Neural crest cell (in vitro differentiated cells): Measurements from ENCODE around the gene CSRP1. TPM values are rescaled to one million over a fixed set of nuclear protein-coding genes. Genes with fewer than 3 reads are reported as not detected.

Experiments
- DNase-seq: peaks from one replicate; pipeline ENCODE4 v3.0.0; 2021; ENCODE audit warnings: low read depth, mixed read lengths, low spot score
- H3K27ac Mint-ChIP-seq: one replicate; pipeline ENCODE4 v1.8.0; 2021; ENCODE audit warnings: mild to moderate bottlenecking, mixed read lengths; ENCODE audit not compliant: unreplicated experiment
- H3K27me3 Mint-ChIP-seq: 2 replicates; pipeline ENCODE4 v1.8.0; 2021; ENCODE audit warnings: low read depth, mild to moderate bottlenecking, mixed read lengths
- H3K36me3 Mint-ChIP-seq: 2 replicates; pipeline ENCODE4 v1.8.0; 2021; ENCODE audit warnings: low read depth, mild to moderate bottlenecking, mixed read lengths
- H3K4me1 Mint-ChIP-seq: 2 replicates; pipeline ENCODE4 v1.8.0; 2021; ENCODE audit warnings: mixed read lengths
- H3K4me3 Mint-ChIP-seq: one replicate; pipeline ENCODE4 v1.8.0; 2021; ENCODE audit warnings: mild to moderate bottlenecking, mixed read lengths
- H3K9me3 Mint-ChIP-seq: 2 replicates; pipeline ENCODE4 v1.8.0; 2021; ENCODE audit warnings: mixed read lengths
- total RNA-seq: library from RNA; stranded (reverse); gene quantifications from 2 replicates; pipeline ENCODE4 v1.2.1, GENCODE V29; 2021
- TF ChIP-seq, protein P1 (sequence below): fragments of 200-600 bp; sonication (generic); conservative IDR thresholded peaks from 2 replicates; pipeline ENCODE4 v1.5.0; 2021; ENCODE audit warnings: antibody characterized with exemption, mild to moderate bottlenecking

CSRP1 gene
- total RNA-seq, 1 donor from 2014 or later: 1.5 TPM

GRCh38 chr1:201433609-201434008, 73.3 kb downstream of the CSRP1 start:
- Mint-ChIP-seq H3K4me1 (peaks cover 24% of the 10 kb centered on the region), H3K27ac (no peak overlapping the region), H3K9me3 (peaks cover 3% of the 10 kb centered on the region), H3K4me3 (no peak overlapping the region), H3K27me3 (peaks cover 5% of the 10 kb centered on the region), H3K36me3 (peaks cover 2% of the 10 kb centered on the region)
- TF ChIP-seq, protein P1, sequence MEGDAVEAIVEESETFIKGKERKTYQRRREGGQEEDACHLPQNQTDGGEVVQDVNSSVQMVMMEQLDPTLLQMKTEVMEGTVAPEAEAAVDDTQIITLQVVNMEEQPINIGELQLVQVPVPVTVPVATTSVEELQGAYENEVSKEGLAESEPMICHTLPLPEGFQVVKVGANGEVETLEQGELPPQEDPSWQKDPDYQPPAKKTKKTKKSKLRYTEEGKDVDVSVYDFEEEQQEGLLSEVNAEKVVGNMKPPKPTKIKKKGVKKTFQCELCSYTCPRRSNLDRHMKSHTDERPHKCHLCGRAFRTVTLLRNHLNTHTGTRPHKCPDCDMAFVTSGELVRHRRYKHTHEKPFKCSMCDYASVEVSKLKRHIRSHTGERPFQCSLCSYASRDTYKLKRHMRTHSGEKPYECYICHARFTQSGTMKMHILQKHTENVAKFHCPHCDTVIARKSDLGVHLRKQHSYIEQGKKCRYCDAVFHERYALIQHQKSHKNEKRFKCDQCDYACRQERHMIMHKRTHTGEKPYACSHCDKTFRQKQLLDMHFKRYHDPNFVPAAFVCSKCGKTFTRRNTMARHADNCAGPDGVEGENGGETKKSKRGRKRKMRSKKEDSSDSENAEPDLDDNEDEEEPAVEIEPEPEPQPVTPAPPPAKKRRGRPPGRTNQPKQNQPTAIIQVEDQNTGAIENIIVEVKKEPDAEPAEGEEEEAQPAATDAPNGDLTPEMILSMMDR: no peak
- no peak for DNase-seq

Other genes with a start within 250 kb of the CSRP1 start
- not detected in 2 replicates for gene PKP1, start 223.6 kb downstream of the CSRP1 start, total RNA-seq
- not detected in 2 replicates for gene TNNT2, start 129.4 kb downstream of the CSRP1 start, total RNA-seq
- not detected in 2 replicates for gene LAD1, start 107.8 kb downstream of the CSRP1 start, total RNA-seq
- gene TNNI1, start 85.4 kb downstream of the CSRP1 start, total RNA-seq: 0.30 and 0.93 TPM in 2 replicates
- gene PHLDA3, start 37.9 kb downstream of the CSRP1 start, total RNA-seq: 10.7 and 12.6 TPM in 2 replicates
- 44.1 and 47.3 TPM in 2 replicates for gene NAV1, start 32.0 kb upstream of the CSRP1 start, total RNA-seq